ENCODE measurements around the gene WIPI1.

DNA sequence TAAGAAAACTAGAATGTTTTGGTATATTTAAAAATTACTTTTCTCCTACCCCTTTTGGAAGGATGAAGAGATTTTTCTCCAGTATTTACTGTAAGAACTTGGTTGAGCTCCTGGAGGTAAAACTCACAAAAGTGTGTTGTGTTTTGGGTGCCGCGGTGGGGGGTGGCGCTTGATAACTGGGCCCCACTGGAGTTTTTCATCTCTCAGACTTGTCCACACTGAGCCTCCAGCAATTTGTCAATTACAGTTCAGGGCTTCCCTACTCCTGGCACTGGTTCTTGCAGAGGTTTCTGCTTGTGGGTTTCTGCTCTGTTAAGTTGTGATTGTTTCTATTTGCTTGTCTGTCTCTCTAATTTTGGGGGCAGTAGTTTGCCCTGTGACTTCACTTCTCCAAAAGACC, 40.0 kb downstream of the WIPI1 start:
- no peak for TF ChIP-seq CTCF (IDR thresholded peaks at IDR 0.05)
- TF ChIP-seq POLR2AphosphoS5 (IDR thresholded peaks at IDR 0.05): no peak
- no peak for TF ChIP-seq POLR2A (IDR thresholded peaks at IDR 0.05)
- no peak for TF ChIP-seq EP300 (IDR thresholded peaks at IDR 0.05)

Measured in gastroesophageal sphincter (tissue), 3 donors.